ENCODE measurements around the gene RXRA.

- TF ChIP-seq CTCF (IDR thresholded peaks at IDR 0.05), result no peak
- TF ChIP-seq POLR2A (IDR thresholded peaks at IDR 0.05), result no peak
Measured at GRCh38 chr9:134410835-134411217, 84.6 kb downstream of the RXRA start.
